Measurements from ENCODE around the gene UBE2Q2.
"Not testable (repeated sequence)": the region's sequence is repeated elsewhere in the genome, so short reads cannot be mapped to it uniquely, and the experiment has no call there.

The UBE2Q2 gene

GRCh38 chr15:75903331-75904239, 60.3 kb downstream of the UBE2Q2 start, which contains the start of gene FBXO22:
TSS of gene FBXO22 (plus strand) at chr15:75903878. CDS start at chr15:75903964, 86 bp downstream.
- peak within 1 kb of the TSS; percentile 99 for H3K4me3 Mint-ChIP-seq
- peak; percentile 93 for DNase-seq
- peak within 1 kb of the TSS; percentile 96 for H3K27ac Mint-ChIP-seq
- peaks cover 29% of the 10 kb centered on the region for H3K36me3 Mint-ChIP-seq
- CTCF ChIA-PET: interaction anchor here (0.7 kb wide), 1 partner anchor 1059 kb away, joined by 3 read pairs; no protein-coding TSS in a partner anchor
- H3K27me3 Mint-ChIP-seq: no peaks in the 10 kb centered on the region
- H3K9me3 Mint-ChIP-seq: no peaks in the 10 kb centered on the region
- H3K4me1 Mint-ChIP-seq: peaks cover 55% of the 10 kb centered on the region

- Mint-ChIP-seq H3K36me3 (peaks cover 42% of the 10 kb centered on the region), H3K4me1 (peaks cover 66% of the 10 kb centered on the region), H3K27me3 (no peaks in the 10 kb centered on the region), H3K9me3 (no peaks in the 10 kb centered on the region), H3K4me3 (peak overlapping the region; percentile 99), H3K27ac (peak overlapping the region; percentile 64)
- no peak for DNase-seq
- CTCF ChIA-PET: no interaction called here
Observed at GRCh38 chr15:75905231-75905630, 62.0 kb downstream of the UBE2Q2 start.

DNA sequence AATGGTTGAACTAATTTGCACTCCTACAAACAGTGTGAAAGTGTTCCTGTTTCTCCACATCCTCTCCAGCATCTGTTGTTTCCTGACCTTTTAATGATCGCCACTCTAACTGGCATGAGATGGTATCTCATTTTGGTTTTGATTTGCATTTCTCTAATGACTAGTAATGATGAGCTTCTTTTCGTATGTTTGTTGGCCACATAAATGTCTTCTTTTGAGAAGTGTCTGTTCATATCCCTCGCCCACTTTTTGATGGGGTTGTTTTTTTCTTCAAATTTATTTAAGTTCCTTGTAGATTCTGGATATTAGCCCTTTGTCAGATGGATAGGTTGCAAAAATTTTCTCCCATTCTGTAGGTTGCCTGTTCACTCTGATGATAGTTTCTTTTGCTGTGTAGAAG, 67.1 kb downstream of the UBE2Q2 start:
- Mint-ChIP-seq H3K36me3 (peaks cover 67% of the 10 kb centered on the region), H3K4me1 (peaks cover 28% of the 10 kb centered on the region)
- H3K27me3 Mint-ChIP-seq, H3K4me3 Mint-ChIP-seq, H3K27ac Mint-ChIP-seq, H3K9me3 Mint-ChIP-seq, CTCF ChIA-PET, DNase-seq: not testable (repeated sequence)

DNA sequence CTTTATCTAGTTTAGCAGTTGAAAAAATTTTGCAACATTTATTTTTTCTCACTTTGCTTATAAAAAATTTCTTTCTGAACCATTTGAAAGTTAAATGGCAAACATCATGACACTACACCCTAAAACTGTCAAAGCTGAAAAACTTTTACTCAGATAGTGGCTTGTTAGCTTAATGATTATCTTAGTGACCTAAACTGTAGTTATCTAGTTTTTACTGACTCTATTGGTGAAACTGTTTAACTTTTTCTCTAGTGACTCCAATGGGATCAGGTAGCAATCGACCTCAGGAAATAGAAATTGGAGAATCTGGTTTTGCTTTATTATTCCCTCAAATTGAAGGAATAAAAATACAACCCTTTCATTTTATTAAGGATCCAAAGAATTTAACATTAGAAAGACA, 73.7 kb downstream of the UBE2Q2 start:
- no peaks in the 10 kb centered on the region for H3K4me1 Mint-ChIP-seq
- H3K36me3 Mint-ChIP-seq: peaks cover 44% of the 10 kb centered on the region
- no peak overlapping the region for H3K27ac Mint-ChIP-seq
- no peaks in the 10 kb centered on the region for H3K9me3 Mint-ChIP-seq
- CTCF ChIA-PET: no interaction called here
- H3K27me3 Mint-ChIP-seq: no peaks in the 10 kb centered on the region
- DNase-seq: no peak
- H3K4me3 Mint-ChIP-seq: no peak overlapping the region

DNA sequence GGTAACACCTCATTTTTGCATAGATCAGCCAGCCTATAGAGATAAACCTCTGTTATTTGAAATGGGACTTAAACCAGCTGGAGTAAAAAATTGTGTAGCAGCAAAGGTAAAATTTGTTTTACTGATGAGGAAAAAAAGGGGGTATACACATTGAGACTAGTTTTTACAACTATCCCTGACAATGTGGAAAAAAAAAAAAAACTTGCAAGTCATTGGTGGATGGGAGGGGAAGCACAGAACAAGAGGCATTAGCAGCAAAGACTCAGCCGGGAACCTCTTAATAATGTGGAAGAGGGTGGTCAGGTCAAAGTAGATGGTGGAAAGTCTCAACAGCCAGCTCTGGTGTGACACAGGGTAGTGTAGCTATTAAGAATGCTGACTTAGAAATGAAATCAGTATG, 74.9 kb downstream of the UBE2Q2 start:
- Mint-ChIP-seq H3K9me3 (no peaks in the 10 kb centered on the region), H3K4me3 (no peak overlapping the region), H3K36me3 (peaks cover 39% of the 10 kb centered on the region), H3K27ac (no peak overlapping the region), H3K27me3 (no peaks in the 10 kb centered on the region), H3K4me1 (peaks cover 7% of the 10 kb centered on the region)
- no peak for DNase-seq
- CTCF ChIA-PET: interaction anchor here (1.6 kb wide), 1 partner anchor 108 kb away, joined by 6 read pairs; no protein-coding TSS in a partner anchor

DNA sequence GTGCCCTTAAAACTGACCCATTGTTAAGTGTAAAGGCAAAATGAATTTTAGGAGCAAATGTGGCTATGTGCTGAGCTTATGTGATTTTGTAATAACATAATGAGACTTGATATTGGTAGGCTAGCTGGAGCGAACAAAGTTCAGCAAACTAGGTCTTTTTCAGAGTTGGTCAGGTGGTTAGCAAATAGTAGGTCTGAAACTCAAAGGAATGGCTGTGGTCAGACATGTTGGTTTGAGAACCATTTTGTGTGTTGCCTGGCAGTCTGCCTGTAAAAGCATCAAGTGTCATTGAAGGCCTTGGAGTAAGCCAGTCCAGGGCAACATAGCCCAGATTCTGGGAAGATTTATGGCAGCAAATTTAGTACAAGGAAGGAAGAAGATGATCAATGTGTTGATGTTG, 76.8 kb downstream of the UBE2Q2 start:
- CTCF ChIA-PET: interaction anchor here (1.2 to 5.4 kb wide), 3 partner anchors 111 to 219 kb away, joined by 3 to 35 read pairs (median 16); no protein-coding TSS in a partner anchor
- no peaks in the 10 kb centered on the region for H3K9me3 Mint-ChIP-seq
- H3K36me3 Mint-ChIP-seq: peaks cover 32% of the 10 kb centered on the region

GRCh38 chr15:75921732-75922703, 78.8 kb downstream of the UBE2Q2 start:
- H3K27ac Mint-ChIP-seq: no peak overlapping the region

More for the DNA sequence above, 76.8 kb downstream of the UBE2Q2 start:
- DNase-seq: no peak
- Mint-ChIP-seq H3K27me3 (no peaks in the 10 kb centered on the region), H3K4me3 (no peak overlapping the region), H3K27ac (no peak overlapping the region), H3K4me1 (peaks cover 17% of the 10 kb centered on the region)

DNA sequence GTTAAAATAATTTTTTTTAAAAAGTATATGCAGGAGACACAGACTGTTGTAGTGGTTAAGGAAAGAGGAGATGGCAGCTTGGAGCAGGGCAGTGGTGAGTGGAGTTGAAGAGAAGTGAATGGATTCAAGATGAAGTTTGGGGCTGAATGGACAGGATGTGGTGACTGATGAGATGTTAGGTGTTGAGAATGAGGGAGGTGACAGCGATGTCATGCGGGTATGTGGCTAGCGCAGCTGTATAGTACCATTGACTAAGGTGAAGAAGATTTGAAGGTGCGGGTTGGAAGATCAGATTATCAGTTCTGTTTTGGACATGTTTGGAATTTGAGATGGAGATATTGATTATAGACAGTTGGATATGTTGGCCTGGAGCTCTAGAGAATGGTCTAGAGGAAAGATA, 80.5 kb downstream of the UBE2Q2 start:
- Mint-ChIP-seq H3K4me1 (peaks cover 27% of the 10 kb centered on the region), H3K27ac (no peak overlapping the region), H3K4me3 (no peak overlapping the region), H3K27me3 (no peaks in the 10 kb centered on the region), H3K9me3 (no peaks in the 10 kb centered on the region), H3K36me3 (peaks cover 30% of the 10 kb centered on the region)
- no peak for DNase-seq
- CTCF ChIA-PET: interaction anchor here (5.4 kb wide), 1 partner anchor 114 kb away, joined by 35 read pairs; no protein-coding TSS in a partner anchor

More at GRCh38 chr15:75921732-75922703, 78.8 kb downstream of the UBE2Q2 start:
- Mint-ChIP-seq H3K4me3 (no peak overlapping the region), H3K27me3 (no peaks in the 10 kb centered on the region), H3K36me3 (peaks cover 37% of the 10 kb centered on the region), H3K9me3 (no peaks in the 10 kb centered on the region), H3K4me1 (peaks cover 21% of the 10 kb centered on the region)
- CTCF ChIA-PET: interaction anchor here (0.6 to 5.4 kb wide), 8 partner anchors 9 to 426 kb away, joined by 3 to 35 read pairs (median 4); no protein-coding TSS in a partner anchor
- DNase-seq: peak; percentile 43

GRCh38 chr15:75924576-75924975, 81.3 kb downstream of the UBE2Q2 start:
- H3K27ac Mint-ChIP-seq: no peak overlapping the region
- CTCF ChIA-PET: interaction anchor here (5.4 kb wide), 1 partner anchor 115 kb away, joined by 35 read pairs; no protein-coding TSS in a partner anchor
- H3K9me3 Mint-ChIP-seq: no peaks in the 10 kb centered on the region
- H3K36me3 Mint-ChIP-seq: peaks cover 30% of the 10 kb centered on the region
- DNase-seq: no peak
- no peaks in the 10 kb centered on the region for H3K27me3 Mint-ChIP-seq
- H3K4me3 Mint-ChIP-seq: no peak overlapping the region
- peaks cover 29% of the 10 kb centered on the region for H3K4me1 Mint-ChIP-seq

GRCh38 chr15:75925440-75925839, 82.2 kb downstream of the UBE2Q2 start:
- CTCF ChIA-PET: interaction anchor here (0.8 to 5.4 kb wide), 2 partner anchors 116 to 197 kb away, joined by 3 to 35 read pairs; no protein-coding TSS in a partner anchor
- peaks cover 34% of the 10 kb centered on the region for H3K36me3 Mint-ChIP-seq
- no peak overlapping the region for H3K4me3 Mint-ChIP-seq
- no peak for DNase-seq
- peaks cover 37% of the 10 kb centered on the region for H3K4me1 Mint-ChIP-seq
- no peaks in the 10 kb centered on the region for H3K27me3 Mint-ChIP-seq
- no peaks in the 10 kb centered on the region for H3K9me3 Mint-ChIP-seq
- no peak overlapping the region for H3K27ac Mint-ChIP-seq

- peaks cover 45% of the 10 kb centered on the region for H3K36me3 Mint-ChIP-seq
Observed at GRCh38 chr15:75926931-75927330, 83.7 kb downstream of the UBE2Q2 start.

DNA sequence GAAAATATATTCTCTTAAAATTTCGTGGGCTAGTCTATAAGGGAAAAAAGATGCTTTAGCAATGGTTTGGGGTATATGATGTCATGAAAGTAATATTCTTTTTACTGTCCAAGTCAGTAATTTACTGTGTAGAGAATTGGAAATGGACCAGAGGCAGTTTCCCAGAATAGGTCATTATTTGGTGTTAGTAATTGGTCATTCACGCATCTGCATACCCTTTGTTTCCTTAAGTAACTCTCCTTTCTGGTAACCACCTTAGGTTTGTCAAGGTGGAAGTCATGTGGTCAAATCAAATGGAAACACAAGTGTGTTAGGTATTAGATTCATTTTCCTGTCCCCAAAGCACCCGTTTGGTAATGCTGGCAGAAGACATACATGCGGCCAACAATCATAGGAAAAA, 84.4 kb downstream of the UBE2Q2 start:
- Mint-ChIP-seq H3K36me3 (peaks cover 42% of the 10 kb centered on the region), H3K27me3 (no peaks in the 10 kb centered on the region), H3K9me3 (no peaks in the 10 kb centered on the region), H3K4me3 (no peak overlapping the region), H3K4me1 (peaks cover 38% of the 10 kb centered on the region), H3K27ac (no peak overlapping the region)
- no peak for DNase-seq
- CTCF ChIA-PET: interaction anchor here (1.1 kb wide), 1 partner anchor 223 kb away, joined by 3 read pairs; no protein-coding TSS in a partner anchor

More at GRCh38 chr15:75926931-75927330, 83.7 kb downstream of the UBE2Q2 start:
- H3K27me3 Mint-ChIP-seq: no peaks in the 10 kb centered on the region
- DNase-seq: no peak
- H3K4me1 Mint-ChIP-seq: peaks cover 43% of the 10 kb centered on the region
- H3K9me3 Mint-ChIP-seq: no peaks in the 10 kb centered on the region
- H3K4me3 Mint-ChIP-seq: no peak overlapping the region
- CTCF ChIA-PET: interaction anchor here (0.7 to 1.1 kb wide), 2 partner anchors 224 to 1939 kb away, joined by 3 read pairs; no protein-coding TSS in a partner anchor
- H3K27ac Mint-ChIP-seq: no peak overlapping the region

GRCh38 chr15:75928680-75929608, 85.7 kb downstream of the UBE2Q2 start:
- Mint-ChIP-seq H3K27me3 (no peaks in the 10 kb centered on the region), H3K4me1 (peaks cover 30% of the 10 kb centered on the region), H3K36me3 (peaks cover 44% of the 10 kb centered on the region), H3K4me3 (no peak overlapping the region), H3K27ac (no peak overlapping the region), H3K9me3 (no peaks in the 10 kb centered on the region)
- no peak for DNase-seq
- CTCF ChIA-PET: interaction anchor here (0.6 to 1.1 kb wide), 3 partner anchors 109 to 210 kb away, joined by 3 to 4 read pairs (median 3); no protein-coding TSS in a partner anchor

Measured in activated naive CD4-positive, alpha-beta T cell treated with anti-CD3 and anti-CD28 coated beads, Interleukin-2, amount 10 ng/mL, durations not matched to agents 7 days and 5 days (primary cell).